ENCODE data around the gene HTATSF1. TPM values are rescaled to one million over a fixed set of nuclear protein-coding genes. Genes with fewer than 3 reads are reported as not detected.

Gene HTATSF1
- total and polyA plus RNA-seq, 10 of the 15 experiments (the other 5 are each of a cell fraction or from before 2014, with no cell fraction given) = 1.9 to 59.8 (median 28.3) TPM

- no peak for TF ChIP-seq E4F1 (IDR thresholded peaks at IDR 0.05; ENCODE audit: borderline replicate concordance, partially characterized antibody)
- no peak for TF ChIP-seq TARDBP (IDR thresholded peaks at IDR 0.05; ENCODE audit: borderline replicate concordance)
Measured at GRCh38 chrX:136549226-136549625, 51.8 kb downstream of the HTATSF1 start (continued).

- no peak overlapping the region for H3K9ac ChIP-seq (ENCODE audit: control insufficient read depth, insufficient read depth, low read length)
- SMC1A ChIA-PET (ENCODE audit: uncharacterized antibody, unreplicated experiment) = no interaction called here
- FAIRE-seq (no peak), ATAC-seq (no peak), DNase-seq (ENCODE audit: low read depth, low spot score) (no peak)
- BruUV-seq (replicated peaks) = no TSS peak
- H3K27ac ChIP-seq (ENCODE audit: control insufficient read depth, insufficient read depth) = no peak overlapping the region
- H2AFZ ChIP-seq (ENCODE audit: control insufficient read depth, low read depth, low read length) = no peak overlapping the region
- CTCF ChIA-PET = no interaction called here
- POLR2A ChIA-PET = interaction anchor here (0.5 kb wide), 1 partner anchor 380 kb away, joined by 3 read pairs; no protein-coding TSS in a partner anchor
- H4K20me1 ChIP-seq (ENCODE audit: control insufficient read depth, insufficient read depth) = no peaks in the 10 kb centered on the region
- H3K4me2 ChIP-seq (ENCODE audit: control insufficient read depth, insufficient read depth) = no peak overlapping the region
- no peaks in the 10 kb centered on the region for H3K9me3 ChIP-seq (replicated peaks; ENCODE audit: control insufficient read depth, insufficient read depth, low read length)
- in situ Hi-C loops (cut with MboI) = no loop called here
- H3K4me1 ChIP-seq (ENCODE audit: control insufficient read depth, insufficient read depth, low read length) = no peaks in the 10 kb centered on the region
- no peaks in the 10 kb centered on the region for H3K79me2 ChIP-seq (ENCODE audit: control insufficient read depth, insufficient read depth, low read length)
- RAD21 ChIA-PET (ENCODE audit: unreplicated experiment) = no interaction called here
- H3K36me3 ChIP-seq (ENCODE audit: control insufficient read depth in 2 of 2, insufficient read depth in 2 of 2, low read length in 1 of 2) = no peaks in the 10 kb centered on the region
- H3K27me3 ChIP-seq (replicated peaks in 1 of 2; ENCODE audit: control insufficient read depth in 2 of 2, insufficient read depth in 2 of 2, low read length in 1 of 2) = no peaks in the 10 kb centered on the region; a peak in 1 of 4 replicates
- intact Hi-C loops (cut with micrococcal nuclease; ENCODE audit: unreplicated experiment) = no loop called here
- H3K4me3 ChIP-seq = no peak overlapping the region
- WGBS (ENCODE audit: insufficient coverage, insufficient replicate concordance, low lambda C conversion rate, missing lambda C conversion rate) = 6% methylated on average over 1 of the region's 1 CpG
- no peak for TF ChIP-seq ZNF622 (IDR thresholded peaks at IDR 0.05)
- no peak for TF ChIP-seq BRCA1 (IDR thresholded peaks at IDR 0.05; ENCODE audit: low read depth, low read length)
- TF ChIP-seq EED (IDR thresholded peaks at IDR 0.05; ENCODE audit: low read depth) = no peak
- no peak for TF ChIP-seq ELK1 (IDR thresholded peaks at IDR 0.05; ENCODE audit: low read depth, low read length)
- no peak for TF ChIP-seq NFYA (IDR thresholded peaks at IDR 0.05; ENCODE audit: borderline replicate concordance, low read depth, low read length)
- TF ChIP-seq TARDBP (IDR thresholded peaks at IDR 0.05; ENCODE audit: borderline replicate concordance) = no peak
- TF ChIP-seq PAX5 (IDR thresholded peaks at IDR 0.05; ENCODE audit: borderline replicate concordance, low read depth, low read length) = no peak
- TF ChIP-seq WRNIP1 (IDR thresholded peaks at IDR 0.05; ENCODE audit: borderline replicate concordance, low read depth, low read length) = no peak
- TF ChIP-seq STAT3 (IDR thresholded peaks at IDR 0.05; ENCODE audit: low read depth, low read length) = no peak
- no peak for TF ChIP-seq USF1 (IDR thresholded peaks at IDR 0.05; ENCODE audit: borderline replicate concordance, extremely low read length, insufficient read depth, low read depth, low read length)
- no peak for TF ChIP-seq ZZZ3 (IDR thresholded peaks at IDR 0.05; ENCODE audit: control insufficient read depth, insufficient read length, low read depth)
- TF ChIP-seq SMAD1 (IDR thresholded peaks at IDR 0.05; ENCODE audit: low read depth, partially characterized antibody) = no peak
- TF ChIP-seq ZNF687 (IDR thresholded peaks at IDR 0.05) = no peak
Measured at GRCh38 chrX:136551410-136551809, 54.0 kb downstream of the HTATSF1 start.

All from GM12878 (cell line).